CD14-positive monocyte (primary cell): ENCODE measurements around the gene PSMG4. TPM values are rescaled to one million over a fixed set of nuclear protein-coding genes. Genes with fewer than 3 reads are reported as not detected.

ENCODE experiments used
- DNase-seq, 3 donors: peaks; one replicate each; pipeline ENCODE4 v3.0.0-alpha.2; 2011 to 2022
- H2AFZ ChIP-seq: 2 replicates; pipeline ENCODE4 v1.6.0; 2012; ENCODE audit warnings: mild to moderate bottlenecking, low read depth, low read length, inconsistent platforms; ENCODE audit not compliant: insufficient read depth, poor library complexity, severe bottlenecking
- H3K27ac ChIP-seq, 2 donors: 1 replicate in 1 of 2; 2 replicates in 1 of 2; pipeline ENCODE4 v1.5.1; 2012 to 2013; ENCODE audit warnings: low read length in 2 of 2, control low read depth in 1 of 2, inconsistent platforms in 1 of 2, low read depth in 1 of 2, mild to moderate bottlenecking in 1 of 2
- H3K27me3 ChIP-seq, 2 donors: one replicate each; pipeline versions ENCODE4 v1.6.0 to v1.6.1; 2011 to 2013; ENCODE audit warnings: low read length in 2 of 2; ENCODE audit not compliant: control insufficient read depth in 2 of 2, insufficient read depth in 2 of 2
- H3K36me3 ChIP-seq, 2 donors: replicated peaks in 1 of 2; 1 replicate in 1 of 2; 2 replicates in 1 of 2; pipeline versions ENCODE4 v1.5.1 to v1.6.1; 2012 to 2013; ENCODE audit warnings: low read length in 2 of 2, control low read depth in 1 of 2, inconsistent platforms in 1 of 2, mild to moderate bottlenecking in 1 of 2; ENCODE audit not compliant: insufficient read depth in 2 of 2, control insufficient read depth in 1 of 2
- H3K4me1 ChIP-seq, 2 donors: 1 replicate in 1 of 2; 2 replicates in 1 of 2; pipeline versions ENCODE4 v1.5.1 to v1.6.1; 2012 to 2013; ENCODE audit warnings: low read length in 2 of 2, control low read depth in 1 of 2, inconsistent platforms in 1 of 2, mild to moderate bottlenecking in 1 of 2, moderate library complexity in 1 of 2; ENCODE audit not compliant: insufficient read depth in 2 of 2, control insufficient read depth in 1 of 2
- H3K4me2 ChIP-seq: replicated peaks from 2 replicates; pipeline ENCODE3; 2012; ENCODE audit warnings: low read length, moderate library complexity, mild to moderate bottlenecking; ENCODE audit not compliant: poor library complexity, severe bottlenecking; ENCODE audit errors: extremely low read depth
- H3K4me3 ChIP-seq, 3 experiments: fragments of 200-600 bp in 1 of 3; sonication (generic) in 1 of 3; replicated peaks in 1 of 3; 1 replicate in 2 of 3; 2 replicates in 1 of 3; pipeline ENCODE4 v1.5.1; 2011 to 2013; ENCODE audit warnings: low read length in 3 of 3, mild to moderate bottlenecking in 3 of 3, control low read depth in 2 of 3, low read depth in 2 of 3, inconsistent platforms in 1 of 3, moderate library complexity in 1 of 3
- H3K79me2 ChIP-seq: 2 replicates; pipeline ENCODE4 v1.6.0; 2012; ENCODE audit warnings: mild to moderate bottlenecking, control low read depth, inconsistent platforms, low read length, moderate library complexity; ENCODE audit not compliant: insufficient read depth
- H3K9ac ChIP-seq: 2 replicates; pipeline ENCODE4 v1.6.0; 2017; ENCODE audit warnings: low read length, mild to moderate bottlenecking; ENCODE audit not compliant: insufficient read depth, poor library complexity, severe bottlenecking
- H3K9me3 ChIP-seq, 2 donors: replicated peaks in 1 of 2; 1 replicate in 1 of 2; 2 replicates in 1 of 2; pipeline versions ENCODE4 v1.5.1 to v1.6.1; 2012 to 2013; ENCODE audit warnings: low read length in 2 of 2, control low read depth in 1 of 2; ENCODE audit not compliant: control insufficient read depth in 1 of 2, insufficient read depth in 1 of 2
- H4K20me1 ChIP-seq: 2 replicates; pipeline ENCODE4 v1.6.0; 2012; ENCODE audit warnings: mild to moderate bottlenecking, low read length, control low read depth, moderate library complexity; ENCODE audit not compliant: insufficient read depth
- H3K27ac Mint-ChIP-seq, 7 donors: one replicate each; pipeline ENCODE4 v1.8.0; 2020; ENCODE audit warnings: mild to moderate bottlenecking in 7 of 7, mixed read lengths in 7 of 7, moderate library complexity in 6 of 7, inconsistent platforms in 2 of 7
- H3K27me3 Mint-ChIP-seq, 3 donors: one replicate each; pipeline ENCODE4 v1.8.0; 2021 to 2022; ENCODE audit warnings: low read depth in 3 of 3, mild to moderate bottlenecking in 3 of 3, mixed read lengths in 3 of 3, moderate library complexity in 3 of 3, inconsistent platforms in 1 of 3
- H3K36me3 Mint-ChIP-seq, 2 donors: one replicate each; pipeline ENCODE4 v1.8.0; 2020; ENCODE audit warnings: mixed read lengths in 2 of 2, inconsistent platforms in 1 of 2, mild to moderate bottlenecking in 1 of 2
- H3K4me1 Mint-ChIP-seq: one replicate; pipeline ENCODE4 v1.8.0; 2020; ENCODE audit warnings: mild to moderate bottlenecking, mixed read lengths
- H3K4me3 Mint-ChIP-seq, 2 donors: one replicate each; pipeline ENCODE4 v1.8.0; 2020; ENCODE audit warnings: mild to moderate bottlenecking in 2 of 2, mixed read lengths in 2 of 2, moderate library complexity in 1 of 2
- H3K9me3 Mint-ChIP-seq, 7 donors: one replicate each; pipeline ENCODE4 v1.8.0; 2020 to 2022; ENCODE audit warnings: mixed read lengths in 7 of 7, mild to moderate bottlenecking in 6 of 7, moderate library complexity in 6 of 7, inconsistent platforms in 2 of 7
- WGBS: methylation state at CpG from one replicate; pipeline ENCODE4 v1.1.5; 2013; ENCODE audit warnings: missing lambda C conversion rate; ENCODE audit not compliant: insufficient coverage; 5-methylcytosine and 5-hydroxymethylcytosine counted together
- intact Hi-C, 2 donors: fragments of 100-400 bp; cut with micrococcal nuclease; formaldehyde crosslinking; loops; one replicate each; pipeline versions ENCODE4 v1.15.0 to v1.15.1; 2023
- polyA plus RNA-seq, 3 donors: library from polyadenylated mRNA; depleted of rRNA in 1 of 3; unstranded in 2 of 3; stranded (reverse) in 1 of 3; fragments of 300-500 nt in 2 of 3; fragments of >200 nt in 1 of 3; fragmentation: Illumina TruSeq in 2 of 3; gene quantifications; 1 replicate in 2 of 3; 2 replicates in 1 of 3; pipeline ENCODE4 v1.2.3, GENCODE V29; 2012 to 2021
- TF ChIP-seq, protein P1 (sequence below): fragments of 200-600 bp; IDR thresholded peaks from one replicate; pipeline ENCODE4 v1.8.0; 2022; ENCODE audit warnings: antibody characterized with exemption, mild to moderate bottlenecking

The PSMG4 gene
- polyA plus RNA-seq, 3 donors = 23.6 to 31.1 (median 27.9) TPM

DNA sequence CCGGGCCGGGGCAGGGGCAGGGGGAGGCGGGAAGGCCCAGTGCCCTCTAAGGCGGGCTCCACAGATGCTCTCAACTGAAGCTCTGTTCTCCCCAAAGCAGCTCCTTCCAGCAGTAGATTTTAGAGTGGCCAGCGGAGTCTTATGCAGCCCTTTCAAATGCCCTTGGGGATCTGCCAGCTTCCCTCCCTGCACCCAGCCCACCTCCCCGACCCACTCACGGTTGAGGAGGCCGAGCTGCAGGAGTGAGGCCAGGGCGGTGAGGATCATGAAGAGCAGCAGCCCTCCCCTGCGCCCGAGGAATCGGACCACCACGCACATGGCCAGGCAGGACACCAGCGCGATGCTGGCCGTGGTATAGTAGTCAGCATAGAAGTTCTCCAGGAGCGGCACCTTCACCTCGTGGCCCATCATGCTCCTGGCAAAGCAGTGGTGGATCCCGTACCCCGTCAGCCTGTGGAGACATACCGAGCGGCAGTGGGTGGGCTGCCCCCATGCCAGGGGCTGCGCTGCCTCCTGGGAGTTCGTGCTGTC is 28.0 kb downstream of the PSMG4 start:
- H3K27ac ChIP-seq = no peak overlapping the region
- H3K4me1 Mint-ChIP-seq = no peaks in the 10 kb centered on the region
- TF ChIP-seq, protein P1, sequence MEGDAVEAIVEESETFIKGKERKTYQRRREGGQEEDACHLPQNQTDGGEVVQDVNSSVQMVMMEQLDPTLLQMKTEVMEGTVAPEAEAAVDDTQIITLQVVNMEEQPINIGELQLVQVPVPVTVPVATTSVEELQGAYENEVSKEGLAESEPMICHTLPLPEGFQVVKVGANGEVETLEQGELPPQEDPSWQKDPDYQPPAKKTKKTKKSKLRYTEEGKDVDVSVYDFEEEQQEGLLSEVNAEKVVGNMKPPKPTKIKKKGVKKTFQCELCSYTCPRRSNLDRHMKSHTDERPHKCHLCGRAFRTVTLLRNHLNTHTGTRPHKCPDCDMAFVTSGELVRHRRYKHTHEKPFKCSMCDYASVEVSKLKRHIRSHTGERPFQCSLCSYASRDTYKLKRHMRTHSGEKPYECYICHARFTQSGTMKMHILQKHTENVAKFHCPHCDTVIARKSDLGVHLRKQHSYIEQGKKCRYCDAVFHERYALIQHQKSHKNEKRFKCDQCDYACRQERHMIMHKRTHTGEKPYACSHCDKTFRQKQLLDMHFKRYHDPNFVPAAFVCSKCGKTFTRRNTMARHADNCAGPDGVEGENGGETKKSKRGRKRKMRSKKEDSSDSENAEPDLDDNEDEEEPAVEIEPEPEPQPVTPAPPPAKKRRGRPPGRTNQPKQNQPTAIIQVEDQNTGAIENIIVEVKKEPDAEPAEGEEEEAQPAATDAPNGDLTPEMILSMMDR = no peak
- no peaks in the 10 kb centered on the region for H3K36me3 ChIP-seq
- H3K4me1 ChIP-seq = no peaks in the 10 kb centered on the region
- H3K79me2 ChIP-seq = no peaks in the 10 kb centered on the region
- H4K20me1 ChIP-seq = no peaks in the 10 kb centered on the region
- 96% methylated on average over 24 of the region's 24 CpGs for WGBS
- peaks cover 1 to 8% (median 2%) of the 10 kb centered on the region in 3 donors for H3K27me3 Mint-ChIP-seq
- no peak overlapping the region for H2AFZ ChIP-seq
- intact Hi-C loops = no loop called here
- H3K9ac ChIP-seq = no peak overlapping the region
- H3K36me3 Mint-ChIP-seq = no peaks in the 10 kb centered on the region
- H3K9me3 ChIP-seq = no peaks in the 10 kb centered on the region
- no peaks in the 10 kb centered on the region for H3K27me3 ChIP-seq
- no peak for DNase-seq
- H3K4me3 ChIP-seq = no peak overlapping the region
- no peak overlapping the region for H3K4me2 ChIP-seq
- peaks cover 0 to 1% (median 0%) of the 10 kb centered on the region in 7 donors for H3K9me3 Mint-ChIP-seq
- no peak overlapping the region for H3K4me3 Mint-ChIP-seq
- no peak overlapping the region for H3K27ac Mint-ChIP-seq

DNA sequence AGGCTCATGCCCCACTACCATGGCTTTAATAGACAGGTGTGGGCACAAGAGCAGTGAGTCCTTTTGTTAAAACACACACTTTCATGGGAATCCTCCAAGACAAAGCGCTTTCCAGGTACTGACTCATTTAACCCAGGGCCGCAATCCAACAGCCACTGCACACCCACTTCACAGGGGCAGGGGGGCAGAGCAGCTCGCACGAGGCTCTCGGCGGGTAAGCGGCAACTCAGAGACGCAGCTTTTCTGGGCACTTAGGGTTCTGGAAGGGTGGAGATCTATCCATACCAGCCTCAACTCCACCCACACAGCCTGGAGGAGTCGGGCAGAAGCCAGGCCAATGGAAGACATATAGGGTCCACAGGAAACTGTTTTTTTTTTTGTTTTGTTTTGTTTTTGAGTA is 28.6 kb downstream of the PSMG4 start:
- Histone ChIP-seq H3K4me2 (no peak overlapping the region), H4K20me1 (no peaks in the 10 kb centered on the region), H3K79me2 (no peaks in the 10 kb centered on the region), H3K9me3 (no peaks in the 10 kb centered on the region), H3K4me1 (no peaks in the 10 kb centered on the region), H3K27ac (no peak overlapping the region), H3K4me3 (no peak overlapping the region), H2AFZ (no peak overlapping the region), H3K36me3 (no peaks in the 10 kb centered on the region), H3K27me3 (no peaks in the 10 kb centered on the region), H3K9ac (no peak overlapping the region)
- intact Hi-C loops = no loop called here
- H3K36me3 Mint-ChIP-seq = no peaks in the 10 kb centered on the region
- TF ChIP-seq, protein P1 = no peak
- WGBS = 100% methylated on average over 1 of the region's 9 CpGs
- no peaks in the 10 kb centered on the region for H3K4me1 Mint-ChIP-seq
- peaks cover 2 to 8% (median 3%) of the 10 kb centered on the region in 3 donors for H3K27me3 Mint-ChIP-seq
- peak overlapping the region in 1 of 7 donors; percentile 38 for H3K27ac Mint-ChIP-seq
- no peak overlapping the region for H3K4me3 Mint-ChIP-seq
- peaks cover 0 to 1% (median 0%) of the 10 kb centered on the region in 7 donors for H3K9me3 Mint-ChIP-seq
- DNase-seq = no peak
